ACHN (cell line): ENCODE results near the gene P2RX3.

Experiments
- DNase-seq: peaks from one replicate; pipeline ENCODE4 v3.0.0-alpha.2; 2015
- in situ Hi-C: cut with HindIII; loops from 2 replicates; pipeline ENCODE4 v1.10.0; 2017; ENCODE audit warnings: low sequenced_read_pairs, low pct_ligation_motif_present, low pct_unique_long_range_greater_than_20kb

P2RX3 gene

GRCh38 chr11:57403802-57404147, 65.6 kb downstream of the P2RX3 start:
- in situ Hi-C loops, result no loop called here
- DNase-seq, result no peak

GRCh38 chr11:57405271-57405860, 67.2 kb downstream of the P2RX3 start:
- DNase-seq, result no peak
- in situ Hi-C loops, result no loop called here

DNA sequence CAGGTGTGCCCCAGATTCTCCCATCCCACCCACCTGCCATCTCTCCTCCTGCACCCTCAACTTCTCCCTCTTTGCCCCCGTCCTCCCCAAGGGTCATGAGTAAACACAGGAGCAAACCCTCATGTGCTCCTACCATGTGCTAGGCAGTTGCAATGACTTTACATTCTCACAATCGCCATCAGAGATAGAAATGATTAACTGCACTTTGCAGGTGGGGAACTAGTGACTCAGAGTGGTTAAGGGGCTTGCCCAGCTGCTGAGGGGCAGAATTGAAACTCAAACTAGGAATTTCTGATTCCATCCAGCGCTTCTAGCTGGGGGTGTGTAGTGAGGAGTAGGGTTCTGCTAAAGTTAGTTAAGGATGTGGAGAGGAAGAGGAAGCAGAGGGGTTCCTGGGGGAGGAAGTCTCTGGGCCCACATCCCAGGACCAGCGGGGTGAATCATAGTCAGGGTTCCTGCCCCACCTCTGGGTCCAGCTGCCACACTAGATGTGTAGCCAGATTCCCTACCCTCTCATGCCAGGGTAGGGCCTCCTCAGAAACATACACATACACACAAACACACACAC, 68.3 kb downstream of the P2RX3 start:
- in situ Hi-C loops, result no loop called here
- peak; percentile 50 for DNase-seq

DNA sequence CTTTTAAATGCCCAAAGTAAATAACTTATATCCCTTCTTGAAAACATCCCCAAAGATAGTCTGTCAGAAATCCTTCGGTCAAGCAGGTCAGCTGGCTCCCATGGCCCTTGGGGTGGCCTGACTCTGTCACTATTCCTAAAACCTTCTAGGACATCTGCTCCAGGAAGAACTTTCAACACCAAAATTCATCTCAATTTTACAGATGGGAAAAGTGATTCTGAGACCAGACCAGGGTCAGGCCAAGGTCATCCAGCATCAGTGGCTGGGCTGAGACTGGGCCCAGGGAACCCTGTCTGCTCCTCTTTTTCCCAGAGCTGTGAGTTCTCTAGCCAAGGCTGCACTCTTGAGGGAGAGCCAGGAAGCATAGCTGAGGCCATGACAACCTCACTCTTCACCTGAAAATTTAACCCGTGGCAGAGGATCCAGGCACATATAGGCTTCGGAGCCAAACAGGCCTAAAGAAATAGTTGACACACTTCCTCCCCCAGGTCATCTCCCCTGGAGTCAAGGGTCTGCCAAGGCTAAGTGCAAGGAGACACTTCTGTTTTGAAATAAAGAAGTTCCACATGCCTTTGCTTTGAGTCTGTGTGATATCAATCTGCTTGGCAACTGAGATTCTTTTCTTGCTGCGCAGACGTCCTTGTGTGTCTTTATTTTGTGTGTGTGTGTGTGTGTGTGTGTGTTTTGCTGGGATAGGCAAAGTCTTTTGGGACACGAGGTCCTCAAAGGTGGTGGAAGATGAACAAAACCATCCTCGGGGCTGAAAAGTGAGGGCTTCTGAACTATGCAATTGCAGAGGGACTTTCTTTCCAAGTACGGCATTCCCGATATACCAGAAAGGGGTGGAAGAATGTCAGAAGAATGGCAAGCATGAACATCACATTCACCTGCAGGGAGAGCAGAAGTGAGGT, 69.1 kb downstream of the P2RX3 start:
- in situ Hi-C loops, result no loop called here
- no peak for DNase-seq

DNA sequence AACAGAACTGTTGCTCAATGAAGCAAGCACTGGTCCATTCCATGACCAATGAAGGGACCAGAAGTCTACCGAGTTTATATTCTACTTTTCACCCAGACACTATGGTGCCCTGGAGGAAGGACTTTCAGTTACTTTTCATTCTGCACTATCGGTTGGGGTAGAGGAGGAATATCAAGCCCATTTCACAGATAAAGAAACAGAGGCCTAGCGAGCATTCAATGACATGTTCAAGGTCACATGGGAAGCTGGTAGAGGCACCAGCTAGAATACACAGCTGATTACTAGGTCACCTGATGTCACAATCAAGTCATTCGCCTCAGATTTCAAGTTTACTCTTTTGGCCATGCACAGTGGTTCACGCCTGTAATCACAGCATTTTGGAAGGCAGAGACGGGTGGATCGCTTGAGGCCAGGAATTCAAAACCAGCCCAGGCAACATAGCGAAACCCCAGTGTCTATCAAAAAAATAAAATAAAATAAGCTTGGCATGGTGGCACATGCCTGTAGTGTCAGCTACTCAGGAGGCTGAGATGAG, 69.9 kb downstream of the P2RX3 start:
- DNase-seq, result no peak

GRCh38 chr11:57408771-57409170, 70.6 kb downstream of the P2RX3 start:
- no peak for DNase-seq
- in situ Hi-C loops, result no loop called here

More for the DNA sequence above, 69.9 kb downstream of the P2RX3 start:
- in situ Hi-C loops, result no loop called here

GRCh38 chr11:57409321-57410100, 71.4 kb downstream of the P2RX3 start:
- DNase-seq, result no peak
- in situ Hi-C loops, result no loop called here

GRCh38 chr11:57410287-57410686, 72.1 kb downstream of the P2RX3 start:
- in situ Hi-C loops, result no loop called here
- DNase-seq, result no peak

DNA sequence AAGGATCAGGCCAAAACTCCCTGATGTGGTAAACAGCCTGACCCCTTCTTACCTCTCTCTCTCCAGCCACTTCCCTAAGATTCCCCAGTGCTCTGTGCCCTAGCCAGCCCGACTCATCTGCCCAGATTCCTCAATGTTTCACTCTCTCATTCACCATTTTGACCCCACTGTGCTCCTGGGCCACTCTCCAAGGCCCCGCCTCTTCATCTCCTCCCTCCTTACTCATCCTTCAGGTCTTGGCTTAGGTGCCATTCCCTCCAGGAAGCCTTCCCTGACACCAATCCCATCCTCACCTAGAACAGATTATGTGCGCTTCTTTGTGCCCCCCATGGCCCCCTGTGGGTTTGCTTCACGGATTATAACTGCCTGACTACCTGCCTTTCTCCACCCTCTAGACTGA, 75.5 kb downstream of the P2RX3 start:
- in situ Hi-C loops, result no loop called here
- DNase-seq, result no peak

DNA sequence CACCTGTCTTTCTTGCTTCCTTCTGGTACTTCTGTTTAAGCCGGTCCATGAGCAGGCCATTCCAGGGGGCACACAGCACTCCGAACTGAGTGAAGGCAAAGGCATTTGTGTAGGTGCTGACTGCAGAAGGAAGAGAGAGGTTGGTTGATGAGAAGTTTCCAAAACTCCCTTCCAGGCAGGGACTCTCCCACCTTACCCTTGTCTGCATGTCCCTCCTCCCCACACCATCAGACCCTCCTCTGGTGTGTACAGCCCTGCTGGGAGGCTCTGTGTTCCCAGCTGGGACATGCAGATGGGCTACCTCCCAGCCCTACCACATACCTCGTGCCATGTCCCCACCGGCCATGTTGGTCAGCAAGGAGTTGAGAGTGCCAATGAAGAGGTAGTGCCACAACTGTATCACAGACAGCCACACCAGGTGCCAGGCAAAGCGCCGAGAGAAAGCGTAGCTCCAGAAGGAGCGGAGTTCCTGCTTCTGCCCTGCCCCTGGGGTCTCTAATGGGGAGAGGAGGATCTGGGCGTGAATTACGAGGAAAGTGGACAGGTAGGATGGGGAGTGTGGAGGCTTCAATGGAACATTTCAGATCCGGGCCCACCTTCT, 76.6 kb downstream of the P2RX3 start:
- DNase-seq, result no peak
- in situ Hi-C loops, result no loop called here

GRCh38 chr11:57416436-57416835, 78.3 kb downstream of the P2RX3 start:
- no peak for DNase-seq
- in situ Hi-C loops, result no loop called here

DNA sequence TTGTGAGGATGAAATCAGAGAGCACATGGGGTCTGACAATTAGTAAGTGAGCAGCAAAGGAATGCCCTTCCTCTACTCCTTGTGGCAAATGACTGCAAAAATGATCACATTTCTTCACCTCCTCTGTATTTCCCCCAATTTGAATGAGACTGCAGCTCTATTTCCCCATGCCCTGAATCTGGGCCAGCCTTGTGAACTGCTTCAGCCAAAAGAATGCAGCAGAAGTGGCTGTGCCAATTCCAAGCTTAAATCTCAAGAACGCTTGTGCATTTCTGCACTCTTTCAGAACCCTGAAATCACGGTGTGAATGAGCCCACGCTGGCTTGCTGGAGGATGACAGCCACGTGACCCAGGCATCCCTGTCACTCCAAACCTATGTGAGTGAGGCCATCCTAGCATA, 78.9 kb downstream of the P2RX3 start:
- in situ Hi-C loops, result no loop called here

GRCh38 chr11:57418131-57418530, 80.0 kb downstream of the P2RX3 start:
- DNase-seq, result no peak
- in situ Hi-C loops, result no loop called here

More for the DNA sequence above, 78.9 kb downstream of the P2RX3 start:
- DNase-seq, result no peak

DNA sequence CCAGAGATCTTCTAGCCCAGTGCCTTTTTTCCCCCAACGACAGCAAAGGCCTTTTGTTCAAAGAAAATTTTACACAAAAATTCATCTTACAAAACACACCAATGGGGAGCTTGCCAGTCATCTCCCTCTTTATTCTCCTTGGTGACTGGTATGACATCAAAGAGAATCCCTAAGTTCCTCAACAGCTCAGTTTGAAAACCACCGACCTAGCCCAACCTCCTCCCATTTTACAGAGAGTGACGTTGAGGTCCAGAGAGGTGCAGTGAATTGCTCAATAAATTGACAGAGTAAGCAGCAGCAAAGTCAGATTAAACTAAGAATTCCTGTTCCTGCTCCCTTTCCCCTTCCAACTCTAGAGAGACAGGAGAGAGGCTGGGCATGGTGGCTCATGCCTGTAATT, 81.0 kb downstream of the P2RX3 start:
- in situ Hi-C loops, result no loop called here
- DNase-seq, result no peak

GRCh38 chr11:57421066-57421465, 82.9 kb downstream of the P2RX3 start:
- in situ Hi-C loops, result no loop called here
- no peak for DNase-seq

- DNase-seq, result no peak
- in situ Hi-C loops, result no loop called here
Measured at GRCh38 chr11:57421805-57422204, 83.7 kb downstream of the P2RX3 start.
